T-helper 22 cell (primary cell): ENCODE data around the gene COX20.

Experiments used
- DNase-seq: peaks from one replicate; pipeline ENCODE4 v3.0.0-alpha.2; 2020; ENCODE audit warnings: low read depth

The COX20 gene

GRCh38 chr1:244876228-244876910 lies 40.9 kb downstream of the COX20 start:
- DNase-seq = no peak

DNA sequence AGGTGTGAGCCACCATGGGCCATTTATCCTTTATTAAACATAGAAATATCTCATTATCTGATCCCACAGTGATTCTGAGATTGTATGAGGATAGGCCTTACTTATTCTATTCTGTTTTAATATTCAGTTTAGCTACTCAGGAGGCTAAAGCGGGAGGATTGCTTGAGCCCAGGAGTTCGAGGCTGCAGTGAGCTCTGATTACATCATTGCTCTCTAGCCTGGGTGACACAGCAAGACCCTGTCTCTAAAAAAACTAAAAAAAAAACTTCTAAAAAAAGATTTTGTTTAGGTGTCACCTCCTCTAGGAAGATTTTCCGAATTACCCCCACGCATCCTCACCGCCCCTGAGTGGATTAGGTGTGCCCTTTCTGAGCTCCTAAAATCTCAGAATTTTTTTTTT lies 43.2 kb downstream of the COX20 start:
- DNase-seq = no peak

- no peak for DNase-seq
Observed at GRCh38 chr1:244881552-244882280, 46.3 kb downstream of the COX20 start.

GRCh38 chr1:244887281-244887680 lies 51.8 kb downstream of the COX20 start:
- no peak for DNase-seq

DNA sequence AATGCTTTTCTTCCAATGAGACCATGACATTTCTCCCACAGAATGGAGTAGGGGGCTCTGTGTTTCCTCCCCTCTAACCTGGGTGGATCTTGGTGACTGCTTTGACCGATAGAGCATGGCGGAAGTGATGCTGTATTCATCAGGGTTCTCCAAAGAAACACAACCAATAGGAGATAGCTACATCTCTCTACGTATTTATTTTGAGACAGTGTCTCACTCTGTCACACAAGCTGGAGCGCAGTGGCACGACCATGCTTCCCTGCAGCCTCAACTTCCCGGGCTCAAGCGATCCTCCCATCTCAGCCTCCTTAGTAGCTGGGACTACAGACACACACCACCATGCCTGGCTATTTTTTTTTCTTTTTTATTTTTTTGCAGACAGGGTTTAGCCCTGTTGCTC lies 58.4 kb downstream of the COX20 start:
- DNase-seq = no peak
